Activated T-helper 1 cell treated with anti-CD3 and anti-CD28 coated beads, Interleukin-12 subunit alpha, Interleukin-12 subunit beta, Interleukin-2, Interleukin-4 antibody, amounts not matched to agents 30 ng/mL and 10 ng/mL and 1 ng/mL, durations not matched to agents 14 hours and 24 hours and 36 hours (primary cell): ENCODE data around the gene PLPP1. TPM values are rescaled to one million over a fixed set of nuclear protein-coding genes. Genes with fewer than 3 reads are reported as not detected.
A peak's percentile ranks its signal among the peaks of the same experiment; 100 is the strongest.

ENCODE experiments used
- DNase-seq: peaks from one replicate; pipeline ENCODE4 v3.0.0; 2021; ENCODE audit warnings: low spot score
- H3K27ac Mint-ChIP-seq: one replicate; pipeline ENCODE4 v1.8.0; 2021; ENCODE audit warnings: mild to moderate bottlenecking, mixed read lengths
- H3K27me3 Mint-ChIP-seq: one replicate; pipeline ENCODE4 v1.8.0; 2022; ENCODE audit warnings: mild to moderate bottlenecking, moderate library complexity, mixed read lengths; ENCODE audit not compliant: insufficient read depth
- H3K36me3 Mint-ChIP-seq: one replicate; pipeline ENCODE4 v1.8.0; 2021; ENCODE audit warnings: low read depth, mixed read lengths
- H3K4me1 Mint-ChIP-seq: one replicate; pipeline ENCODE4 v1.8.0; 2021; ENCODE audit warnings: low read depth, mixed read lengths
- H3K4me3 Mint-ChIP-seq: one replicate; pipeline ENCODE4 v1.8.0; 2021; ENCODE audit warnings: mild to moderate bottlenecking, moderate library complexity, mixed read lengths
- H3K9me3 Mint-ChIP-seq: one replicate; pipeline ENCODE4 v1.8.0; 2021; ENCODE audit warnings: mixed read lengths
- intact Hi-C: fragments of 100-400 bp; cut with micrococcal nuclease; formaldehyde crosslinking; loops from one replicate; pipeline ENCODE4 v1.15.1; 2024
- total RNA-seq: library from RNA; stranded (reverse); gene quantifications from 2 replicates; pipeline ENCODE4 v1.2.3, GENCODE V29; 2022

Gene PLPP1
- total RNA-seq, 1 donor from 2014 or later: 25.8 TPM

DNA sequence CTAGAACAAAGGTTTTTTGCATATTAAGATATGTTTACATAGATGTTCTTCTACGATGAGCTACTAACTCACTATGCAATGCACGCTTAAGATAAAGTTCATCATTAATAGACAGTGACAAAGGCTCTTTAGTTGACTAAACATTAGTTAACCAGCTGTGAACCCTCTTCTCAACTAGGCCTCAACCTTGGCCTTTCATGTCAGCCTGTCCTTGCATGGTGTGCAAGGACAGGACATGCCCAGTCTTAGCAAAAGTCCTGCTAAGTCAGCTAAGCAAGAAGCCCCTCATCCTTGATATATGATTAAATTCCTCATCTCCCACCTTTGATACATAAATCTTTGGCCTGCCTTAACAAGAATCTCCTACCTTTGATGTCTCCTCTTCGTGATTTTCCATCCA is 50.9 kb downstream of the PLPP1 start:
- no peaks in the 10 kb centered on the region for H3K9me3 Mint-ChIP-seq
- no peaks in the 10 kb centered on the region for H3K27me3 Mint-ChIP-seq
- H3K4me3 Mint-ChIP-seq: no peak overlapping the region
- peaks cover 2% of the 10 kb centered on the region for H3K36me3 Mint-ChIP-seq
- DNase-seq: no peak
- peaks cover 20% of the 10 kb centered on the region for H3K4me1 Mint-ChIP-seq
- no peak overlapping the region for H3K27ac Mint-ChIP-seq
- intact Hi-C loops: no loop called here

DNA sequence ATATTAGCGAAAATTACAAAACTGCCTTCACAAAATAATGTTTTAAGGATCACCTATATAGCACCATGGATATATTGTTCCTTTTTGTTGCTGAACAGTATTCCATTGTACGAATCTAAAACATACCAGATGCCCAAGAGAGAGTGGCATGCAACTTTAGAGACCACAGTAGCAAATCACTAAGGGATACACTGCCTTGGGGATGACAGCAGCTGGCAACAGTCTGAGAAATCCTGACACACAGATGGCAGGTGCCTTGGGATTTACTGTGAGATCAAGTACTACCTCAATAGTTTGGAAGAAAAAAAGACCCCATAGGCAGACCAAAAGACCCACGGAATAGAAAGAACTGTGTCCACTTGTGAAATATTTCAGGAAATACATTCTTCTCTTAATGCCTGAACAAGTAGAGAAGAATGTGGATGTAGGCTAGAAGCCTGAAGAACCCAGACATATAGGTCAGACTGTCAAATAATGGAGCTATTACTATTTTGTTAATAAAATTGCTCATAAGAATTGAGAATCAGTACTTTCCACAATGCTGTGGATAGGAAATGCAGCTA is 53.4 kb downstream of the PLPP1 start:
- peaks cover 20% of the 10 kb centered on the region for H3K4me1 Mint-ChIP-seq
- H3K9me3 Mint-ChIP-seq: no peaks in the 10 kb centered on the region
- no peak for DNase-seq
- no peaks in the 10 kb centered on the region for H3K27me3 Mint-ChIP-seq
- H3K27ac Mint-ChIP-seq: no peak overlapping the region
- intact Hi-C loops: loop anchor here (2.0 kb wide), 1 partner anchor 41 kb away; no protein-coding TSS in a partner anchor
- H3K4me3 Mint-ChIP-seq: no peak overlapping the region
- peaks cover 2% of the 10 kb centered on the region for H3K36me3 Mint-ChIP-seq

DNA sequence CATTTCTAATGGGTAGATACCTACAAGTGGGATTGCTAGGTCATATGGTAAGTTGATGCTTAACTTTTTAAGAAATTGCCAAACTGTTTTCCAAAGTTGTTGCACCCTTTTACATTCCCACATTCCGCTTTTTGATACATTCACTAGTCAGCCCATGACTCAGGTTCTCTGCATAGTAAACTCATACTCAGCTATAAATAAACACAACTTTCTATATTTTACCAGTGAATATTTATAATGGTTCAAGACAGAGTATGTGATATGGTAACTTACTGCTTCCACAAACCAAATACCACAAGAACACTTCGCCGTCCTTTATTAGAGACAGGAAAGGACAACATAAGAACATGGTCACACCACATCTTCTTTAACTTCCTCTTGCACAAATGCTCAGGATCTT is 54.0 kb downstream of the PLPP1 start:
- no peak for DNase-seq
- no peak overlapping the region for H3K27ac Mint-ChIP-seq
- no peak overlapping the region for H3K4me3 Mint-ChIP-seq
- intact Hi-C loops: loop anchor here (2.0 kb wide), 1 partner anchor 40 kb away; no protein-coding TSS in a partner anchor
- H3K9me3 Mint-ChIP-seq: no peaks in the 10 kb centered on the region
- H3K36me3 Mint-ChIP-seq: peaks cover 2% of the 10 kb centered on the region
- peaks cover 20% of the 10 kb centered on the region for H3K4me1 Mint-ChIP-seq
- no peaks in the 10 kb centered on the region for H3K27me3 Mint-ChIP-seq

DNA sequence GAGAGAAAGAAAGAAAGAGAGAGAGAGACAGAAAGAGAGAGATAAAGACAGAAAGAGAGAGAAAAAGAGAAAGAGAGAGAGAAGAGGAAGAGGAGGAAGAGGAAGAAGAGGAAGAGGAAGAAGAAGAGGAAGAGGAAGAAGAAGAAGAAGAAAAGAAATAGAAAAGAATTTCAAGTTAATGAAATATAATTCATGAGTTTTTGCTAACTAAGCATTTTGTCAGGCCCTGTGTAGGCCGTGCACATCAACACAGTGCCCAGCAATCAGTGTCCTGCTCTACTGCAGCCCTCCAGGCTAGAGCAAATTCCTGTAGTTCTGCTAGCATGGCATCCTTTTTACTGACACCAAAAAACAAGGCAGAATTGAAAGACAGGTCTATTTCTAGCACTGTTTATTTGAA is 62.1 kb downstream of the PLPP1 start:
- Mint-ChIP-seq H3K27me3 (no peaks in the 10 kb centered on the region), H3K4me1 (peaks cover 16% of the 10 kb centered on the region), H3K36me3 (peaks cover 2% of the 10 kb centered on the region), H3K4me3 (no peak overlapping the region), H3K9me3 (no peaks in the 10 kb centered on the region), H3K27ac (peak overlapping the region; percentile 49)
- intact Hi-C loops: no loop called here
- DNase-seq: no peak

DNA sequence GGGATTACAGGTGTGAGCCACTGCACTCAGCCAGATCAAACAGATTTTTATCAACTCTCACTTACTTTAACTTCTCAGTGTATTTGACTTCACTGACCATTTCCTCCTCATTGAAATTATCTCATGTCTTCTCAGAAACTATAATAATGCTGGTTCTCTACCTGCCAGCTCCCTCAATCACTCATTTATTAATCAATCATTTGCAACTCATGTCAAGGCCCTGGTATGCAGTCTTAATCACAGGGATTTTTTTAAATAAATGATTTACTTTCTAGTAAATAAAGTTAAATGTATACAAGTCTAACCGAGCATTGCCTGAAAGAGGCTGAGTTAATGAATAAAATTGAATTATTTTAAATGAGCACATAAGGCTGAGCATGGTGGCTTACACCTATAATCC is 63.3 kb downstream of the PLPP1 start:
- peaks cover 16% of the 10 kb centered on the region for H3K4me1 Mint-ChIP-seq
- intact Hi-C loops: no loop called here
- no peaks in the 10 kb centered on the region for H3K27me3 Mint-ChIP-seq
- no peak overlapping the region for H3K4me3 Mint-ChIP-seq
- H3K36me3 Mint-ChIP-seq: peaks cover 2% of the 10 kb centered on the region
- no peak overlapping the region for H3K27ac Mint-ChIP-seq
- no peak for DNase-seq
- no peaks in the 10 kb centered on the region for H3K9me3 Mint-ChIP-seq

DNA sequence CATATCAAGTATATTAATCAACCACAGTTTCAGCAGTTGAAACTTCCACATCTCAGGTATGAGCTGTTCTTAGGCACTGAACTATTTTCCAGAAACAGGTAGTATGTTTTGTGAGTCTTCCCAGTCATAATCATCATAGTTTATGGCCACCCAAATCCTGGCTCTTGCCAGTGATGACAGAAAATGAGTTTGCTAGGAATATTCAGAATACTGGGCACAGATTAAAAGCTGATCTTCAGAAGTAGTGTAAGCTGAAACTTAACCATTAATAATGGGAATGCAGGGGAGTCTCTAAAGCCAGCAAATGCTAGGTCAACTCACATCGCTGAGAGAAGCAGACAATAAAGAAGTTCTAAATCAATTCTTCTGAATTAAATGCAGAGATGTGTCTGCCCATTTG is 64.5 kb downstream of the PLPP1 start:
- DNase-seq: no peak
- Mint-ChIP-seq H3K27me3 (no peaks in the 10 kb centered on the region), H3K4me1 (peaks cover 16% of the 10 kb centered on the region), H3K9me3 (no peaks in the 10 kb centered on the region), H3K36me3 (peaks cover 8% of the 10 kb centered on the region), H3K4me3 (no peak overlapping the region), H3K27ac (no peak overlapping the region)
- intact Hi-C loops: no loop called here

DNA sequence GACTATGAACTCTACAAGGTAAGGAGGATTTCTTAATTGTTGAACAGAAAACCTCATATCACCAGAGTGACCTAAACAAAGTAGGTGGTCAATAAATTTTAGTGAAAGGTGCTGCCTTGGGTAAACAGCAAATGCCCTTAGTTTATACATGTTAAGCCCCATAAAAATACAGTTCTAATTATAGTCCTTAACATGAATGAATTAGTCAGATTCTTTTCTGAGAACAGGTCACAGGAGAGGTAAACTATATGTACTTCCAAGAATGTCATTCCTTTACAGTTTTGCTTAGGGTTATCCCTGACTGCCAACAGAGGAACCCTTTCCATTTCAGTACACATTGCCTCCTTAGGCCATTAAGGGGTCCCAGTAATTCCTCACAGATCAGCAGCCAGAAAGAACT is 64.9 kb downstream of the PLPP1 start:
- no peak overlapping the region for H3K4me3 Mint-ChIP-seq
- H3K27me3 Mint-ChIP-seq: no peaks in the 10 kb centered on the region
- H3K27ac Mint-ChIP-seq: no peak overlapping the region
- peaks cover 16% of the 10 kb centered on the region for H3K4me1 Mint-ChIP-seq
- DNase-seq: no peak
- H3K9me3 Mint-ChIP-seq: no peaks in the 10 kb centered on the region
- H3K36me3 Mint-ChIP-seq: peaks cover 8% of the 10 kb centered on the region
- intact Hi-C loops: no loop called here

DNA sequence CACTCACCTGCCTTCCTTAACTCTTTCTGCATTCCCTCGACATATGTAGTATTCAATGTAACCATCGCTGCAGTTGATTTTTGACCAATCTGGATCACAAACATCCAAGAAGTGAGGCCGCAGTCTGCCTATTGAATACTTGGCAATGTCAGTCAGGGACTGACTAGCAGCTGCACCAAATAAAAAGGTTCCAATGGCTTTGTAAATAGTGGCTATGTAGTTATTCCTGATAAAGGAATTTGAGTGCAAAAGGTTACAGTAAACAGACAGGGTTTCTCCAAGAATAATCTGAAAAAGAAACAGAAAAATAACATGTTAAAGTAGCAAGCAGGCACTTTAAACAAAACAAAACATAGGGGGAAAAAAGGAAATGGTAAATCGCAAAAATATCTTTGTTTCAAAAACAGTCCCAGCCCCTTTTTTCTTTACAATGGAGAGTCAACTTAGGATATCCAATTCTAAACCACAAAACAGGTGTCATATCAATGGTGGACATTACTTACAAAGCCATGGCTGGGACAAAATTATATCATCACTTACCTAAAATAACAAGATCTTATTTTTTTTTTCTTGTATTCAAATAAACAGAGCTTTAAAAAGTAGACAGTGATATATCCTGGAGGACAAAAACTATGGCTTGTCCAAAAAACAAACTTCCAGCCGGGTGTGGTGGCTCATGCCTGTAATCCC is 66.8 kb downstream of the PLPP1 start:
- peaks cover 9% of the 10 kb centered on the region for H3K36me3 Mint-ChIP-seq
- H3K27ac Mint-ChIP-seq: no peak overlapping the region
- no peaks in the 10 kb centered on the region for H3K27me3 Mint-ChIP-seq
- no peak for DNase-seq
- H3K9me3 Mint-ChIP-seq: no peaks in the 10 kb centered on the region
- H3K4me1 Mint-ChIP-seq: peaks cover 16% of the 10 kb centered on the region
- no peak overlapping the region for H3K4me3 Mint-ChIP-seq
- intact Hi-C loops: no loop called here

DNA sequence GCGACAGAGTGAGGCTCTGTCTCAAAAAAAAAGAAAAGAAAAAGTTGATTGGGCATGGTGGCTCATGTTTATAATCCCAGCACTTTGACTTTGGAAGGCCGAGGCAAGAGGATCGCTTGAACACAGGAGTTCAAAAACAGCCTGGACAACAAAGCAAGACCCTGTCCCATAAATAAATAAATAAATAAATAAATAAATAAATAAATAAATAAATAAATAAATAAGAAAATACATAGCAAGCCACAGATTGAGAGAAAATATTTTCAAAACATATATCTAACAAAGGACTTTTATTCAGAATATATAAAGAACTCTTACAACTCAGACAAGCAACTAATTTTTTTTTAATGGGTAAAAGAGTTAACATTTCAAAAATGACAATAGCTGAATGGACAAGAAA is 71.2 kb downstream of the PLPP1 start:
- H3K27ac Mint-ChIP-seq: no peak overlapping the region
- DNase-seq: no peak
- intact Hi-C loops: no loop called here
- no peak overlapping the region for H3K4me3 Mint-ChIP-seq
- H3K36me3 Mint-ChIP-seq: peaks cover 18% of the 10 kb centered on the region
- H3K27me3 Mint-ChIP-seq: no peaks in the 10 kb centered on the region
- no peaks in the 10 kb centered on the region for H3K9me3 Mint-ChIP-seq
- H3K4me1 Mint-ChIP-seq: no peaks in the 10 kb centered on the region

DNA sequence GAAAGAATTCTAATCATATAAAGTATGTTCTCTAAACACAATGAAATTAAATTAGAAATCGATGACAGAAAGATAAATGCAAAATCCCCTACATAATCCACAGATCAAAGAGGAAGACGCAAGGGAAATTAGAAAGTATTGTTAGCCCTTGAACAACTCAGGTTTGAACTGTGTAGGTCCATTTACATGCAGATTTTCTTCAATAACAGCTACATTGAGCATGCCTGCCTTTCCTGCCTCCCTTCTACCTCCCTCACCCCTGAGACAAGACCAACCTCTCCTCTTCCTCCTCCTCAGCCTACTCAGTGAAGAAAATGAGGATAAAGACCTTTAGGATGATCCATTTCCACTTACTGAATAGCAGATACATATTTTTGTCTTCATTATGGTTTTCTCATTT is 75.2 kb downstream of the PLPP1 start:
- Mint-ChIP-seq H3K27ac (no peak overlapping the region), H3K27me3 (no peaks in the 10 kb centered on the region), H3K36me3 (peaks cover 12% of the 10 kb centered on the region), H3K4me3 (no peak overlapping the region), H3K4me1 (peaks cover 14% of the 10 kb centered on the region), H3K9me3 (no peaks in the 10 kb centered on the region)
- DNase-seq: no peak
- intact Hi-C loops: no loop called here

DNA sequence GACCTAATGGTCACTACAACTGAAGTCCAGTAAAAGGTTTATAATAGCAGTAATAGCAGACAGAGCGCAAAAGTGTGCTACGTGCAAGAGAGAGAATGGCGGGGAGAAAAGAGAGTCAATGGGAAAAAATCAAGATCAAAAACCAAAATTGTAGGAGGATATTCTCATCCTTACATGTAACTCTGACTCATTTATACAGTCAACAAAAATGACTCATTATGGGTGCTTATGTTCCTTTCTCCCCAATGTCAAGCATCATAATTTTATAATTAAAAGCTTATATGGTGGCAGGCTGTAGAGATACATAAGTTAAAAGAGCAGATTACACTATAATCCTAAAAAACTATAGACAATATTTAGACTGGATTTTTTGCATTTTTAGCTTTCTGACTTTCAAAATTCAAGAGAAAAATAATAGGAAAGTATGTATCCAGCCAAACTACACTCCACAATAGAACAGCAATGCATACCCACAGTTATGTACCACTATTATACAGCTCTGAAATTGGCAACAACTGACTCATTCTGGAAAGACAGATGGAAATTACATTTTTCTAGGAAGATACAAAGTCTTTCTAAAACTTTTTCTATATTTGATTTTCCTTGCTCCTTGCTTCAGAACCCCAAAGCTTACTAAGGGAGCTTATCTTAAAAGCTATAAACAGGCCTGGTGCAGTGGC is 78.4 kb downstream of the PLPP1 start:
- Mint-ChIP-seq H3K4me1 (peaks cover 21% of the 10 kb centered on the region), H3K36me3 (peaks cover 10% of the 10 kb centered on the region)
- intact Hi-C loops: no loop called here

DNA sequence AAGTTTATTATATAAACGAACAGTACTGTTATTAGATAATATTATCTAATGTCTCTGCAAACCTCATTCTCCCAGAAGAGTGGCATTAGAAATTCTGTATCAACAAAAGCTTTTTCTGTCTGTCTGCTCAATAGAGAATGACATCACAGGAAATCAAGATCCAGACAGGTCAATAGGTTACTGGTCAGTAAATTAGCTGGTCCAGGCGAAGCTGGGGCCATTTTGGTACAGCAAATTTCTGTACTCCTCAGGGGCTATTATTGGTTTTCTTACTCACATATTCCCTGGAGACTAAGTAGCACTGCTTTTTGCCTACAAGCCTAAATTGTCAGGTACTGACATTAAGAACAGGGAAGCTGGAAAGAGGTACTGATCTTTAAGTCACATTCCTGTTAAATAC is 80.5 kb downstream of the PLPP1 start:
- no peak overlapping the region for H3K27ac Mint-ChIP-seq
- H3K27me3 Mint-ChIP-seq: no peaks in the 10 kb centered on the region
- H3K4me1 Mint-ChIP-seq: peaks cover 21% of the 10 kb centered on the region
- peaks cover 8% of the 10 kb centered on the region for H3K36me3 Mint-ChIP-seq
- no peaks in the 10 kb centered on the region for H3K9me3 Mint-ChIP-seq
- H3K4me3 Mint-ChIP-seq: no peak overlapping the region
- intact Hi-C loops: no loop called here
- no peak for DNase-seq

More for the DNA sequence above, 78.4 kb downstream of the PLPP1 start:
- Mint-ChIP-seq H3K9me3 (no peaks in the 10 kb centered on the region), H3K27ac (no peak overlapping the region), H3K4me3 (no peak overlapping the region), H3K27me3 (no peaks in the 10 kb centered on the region)
- DNase-seq: no peak

DNA sequence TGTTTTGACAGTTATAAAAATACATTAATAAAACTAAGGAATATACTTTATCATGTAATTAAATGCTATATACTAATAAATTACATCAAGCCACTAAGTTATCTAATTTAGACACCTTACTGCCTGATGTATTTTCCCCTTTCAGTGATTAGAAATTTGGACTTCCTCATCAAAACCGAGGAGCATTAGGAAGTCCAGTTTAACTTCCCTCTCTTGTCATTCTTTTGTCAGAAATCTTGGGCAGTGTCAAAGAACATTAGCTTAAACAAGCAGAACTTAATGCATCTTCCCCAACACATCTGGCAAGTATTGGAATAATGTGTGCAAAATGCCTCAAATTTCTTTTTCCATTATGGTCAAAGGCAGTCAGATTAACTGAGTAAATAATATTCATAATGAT is 81.6 kb downstream of the PLPP1 start:
- Mint-ChIP-seq H3K4me1 (peaks cover 21% of the 10 kb centered on the region), H3K36me3 (peaks cover 8% of the 10 kb centered on the region), H3K9me3 (no peaks in the 10 kb centered on the region), H3K27me3 (no peaks in the 10 kb centered on the region), H3K27ac (no peak overlapping the region), H3K4me3 (no peak overlapping the region)
- intact Hi-C loops: no loop called here
- DNase-seq: no peak
